HG02642 (cell line): ENCODE results near the gene MAP4K5.
"Not testable (repeated sequence)": the region's sequence is repeated elsewhere in the genome, so short reads cannot be mapped to it uniquely, and the experiment has no call there.

ENCODE experiments used
- ATAC-seq: cut with Tn5 transposase; IDR thresholded peaks from one replicate; pipeline ENCODE4 v1.9.1; 2021; ENCODE audit warnings: mild to moderate bottlenecking; ENCODE audit not compliant: unreplicated experiment, poor library complexity

Gene MAP4K5

DNA sequence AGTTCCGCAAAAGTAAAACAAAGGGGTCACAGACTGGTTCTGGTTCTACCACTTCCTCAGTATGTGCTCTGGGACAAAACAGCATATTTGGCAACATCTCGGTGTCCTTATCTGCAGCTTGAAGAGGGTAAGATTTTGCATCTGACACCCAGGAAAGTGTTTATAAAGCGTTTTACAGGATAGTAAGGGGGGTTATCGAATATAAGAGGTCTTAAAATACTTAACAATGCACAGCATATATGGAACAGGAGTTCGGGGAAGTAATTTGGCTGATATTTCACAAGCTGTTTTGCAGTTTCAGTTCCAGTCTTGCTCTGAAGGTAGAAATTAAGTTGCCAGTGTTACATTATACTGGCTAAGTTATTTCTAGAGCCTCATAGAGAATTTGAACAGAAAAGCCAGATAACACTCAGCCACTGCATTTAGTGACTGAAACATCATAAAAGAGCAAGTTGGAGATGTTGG is 904 bp upstream of the MAP4K5 start:
- ATAC-seq: no peak

DNA sequence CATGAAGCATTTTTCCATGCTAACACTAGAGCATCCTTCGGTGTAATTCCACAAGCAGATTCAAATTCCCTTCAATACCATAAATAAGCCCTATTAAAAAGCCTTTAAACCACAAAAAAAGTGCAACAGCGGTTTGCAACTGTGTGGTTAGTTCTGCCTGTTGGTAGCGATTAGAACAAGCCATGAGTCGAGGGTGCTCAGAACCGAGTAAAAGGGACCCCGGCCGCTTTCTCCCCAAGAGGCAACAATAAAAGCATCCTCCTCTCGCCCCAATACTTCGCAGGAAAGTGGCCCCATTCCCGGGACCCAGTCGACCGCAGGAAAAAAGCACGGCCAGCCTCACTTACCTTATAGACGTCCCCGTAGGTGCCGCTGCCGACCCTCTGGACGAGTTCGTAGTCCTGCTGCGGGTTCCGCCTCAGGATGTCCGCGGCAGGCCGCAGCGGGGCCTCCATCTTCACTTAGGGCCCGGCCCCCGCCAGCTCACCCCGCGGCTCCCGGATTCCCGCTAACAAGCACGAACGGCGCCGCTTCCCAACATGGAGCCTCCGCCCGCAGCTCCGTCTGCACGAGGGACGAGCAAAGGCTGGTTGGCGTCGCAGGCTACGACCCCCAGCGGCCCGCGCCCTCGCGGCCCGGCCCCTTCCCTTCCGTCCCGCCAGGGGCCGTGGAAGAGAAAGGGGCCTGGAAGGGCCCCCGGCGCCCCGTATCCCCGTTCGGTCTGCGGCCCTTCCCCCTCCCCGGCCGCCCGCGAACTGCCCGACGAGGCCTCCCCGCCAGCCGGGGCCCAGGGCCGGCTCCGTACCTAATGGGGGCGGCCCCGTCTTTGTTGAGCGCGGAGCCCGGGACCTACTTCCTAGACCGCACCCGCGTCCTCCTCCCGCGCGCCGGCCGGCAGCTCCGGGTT is 521 bp downstream of the MAP4K5 start:
- peak; percentile 51 for ATAC-seq

DNA sequence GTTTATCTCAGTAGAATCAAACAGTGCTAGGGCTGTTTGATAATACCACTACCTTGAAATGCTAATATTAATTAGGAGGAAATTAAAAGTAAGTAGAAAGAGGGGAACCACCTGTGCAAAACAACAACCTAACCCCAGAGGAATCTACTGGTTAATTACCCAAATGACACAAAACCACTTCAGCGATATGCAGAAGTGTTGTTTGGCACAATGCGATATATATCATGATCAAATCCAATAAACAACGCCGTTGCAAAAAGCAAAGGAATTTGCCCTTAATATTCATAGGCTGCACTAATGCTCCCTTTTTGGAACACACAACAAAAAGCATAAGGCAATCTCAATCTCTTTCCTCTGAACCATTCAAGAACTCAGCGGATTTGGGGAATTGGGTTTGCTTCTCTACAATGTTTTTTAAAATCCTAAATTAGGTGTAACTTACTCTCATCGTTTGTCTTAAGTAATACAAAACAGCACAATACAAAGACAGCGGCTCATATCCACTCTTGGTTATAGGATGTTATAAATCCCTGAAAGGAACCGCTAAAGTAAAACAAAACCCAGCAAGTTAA is 1.5 kb downstream of the MAP4K5 start:
- ATAC-seq: no peak

DNA sequence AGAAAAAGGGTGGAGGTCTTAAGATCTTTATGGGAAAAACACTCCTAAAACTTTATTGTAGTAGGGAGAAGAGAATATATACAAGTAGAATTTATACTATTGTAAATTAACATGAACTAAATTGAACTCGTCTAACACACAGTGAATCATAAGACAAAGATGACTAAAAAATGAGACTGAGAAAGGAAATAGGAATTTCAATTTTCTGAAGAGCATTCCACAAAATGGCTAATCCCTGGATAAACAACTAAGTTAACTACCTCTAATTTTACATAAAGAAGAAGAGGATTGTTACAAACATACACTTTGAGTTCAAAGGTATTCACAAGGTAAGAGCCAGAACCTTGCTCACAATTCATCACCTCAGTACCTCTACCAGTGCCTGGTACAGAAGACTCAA is 2.0 kb downstream of the MAP4K5 start:
- no peak for ATAC-seq

DNA sequence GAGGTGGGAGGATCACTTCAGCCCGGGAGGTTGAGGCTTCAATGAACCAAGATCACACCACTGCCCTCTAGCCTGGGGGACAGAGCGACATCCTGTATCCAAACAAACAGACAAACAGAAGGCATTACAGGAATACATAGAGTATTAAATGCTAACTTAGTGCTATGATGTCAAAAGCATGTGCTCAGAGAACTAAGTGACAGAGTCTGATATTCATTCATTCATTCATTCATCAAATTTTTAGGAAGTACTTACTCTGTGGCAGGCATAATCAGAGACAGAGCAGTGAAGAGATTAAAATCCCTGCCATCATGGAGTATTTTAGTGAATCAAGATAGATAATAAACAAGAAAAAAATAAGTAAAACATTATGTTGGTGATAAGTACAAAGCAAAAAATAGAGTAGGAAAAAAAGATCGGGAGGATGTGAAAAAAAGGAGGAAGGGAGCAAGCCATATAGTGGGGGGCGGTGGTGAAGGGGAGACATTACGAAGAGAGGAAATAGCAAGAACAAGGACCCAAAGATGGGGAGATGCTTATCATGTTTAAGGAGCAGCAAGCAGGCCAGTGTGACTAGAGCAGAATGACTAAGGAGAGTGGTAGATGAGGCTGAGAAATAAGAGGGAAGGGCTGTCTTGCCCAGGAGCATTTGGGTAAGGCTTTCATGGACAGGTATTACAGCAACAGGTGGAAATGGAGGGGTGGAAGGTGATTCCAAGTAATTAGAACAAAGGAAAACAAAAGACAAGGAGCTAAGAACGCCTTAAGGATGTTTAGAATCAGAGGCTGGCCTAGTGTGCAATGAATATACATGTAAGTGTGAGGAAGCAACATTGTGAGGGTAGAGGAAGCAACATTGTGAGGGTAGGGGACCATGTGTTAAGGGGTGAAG is 2.8 kb downstream of the MAP4K5 start:
- ATAC-seq: no peak

DNA sequence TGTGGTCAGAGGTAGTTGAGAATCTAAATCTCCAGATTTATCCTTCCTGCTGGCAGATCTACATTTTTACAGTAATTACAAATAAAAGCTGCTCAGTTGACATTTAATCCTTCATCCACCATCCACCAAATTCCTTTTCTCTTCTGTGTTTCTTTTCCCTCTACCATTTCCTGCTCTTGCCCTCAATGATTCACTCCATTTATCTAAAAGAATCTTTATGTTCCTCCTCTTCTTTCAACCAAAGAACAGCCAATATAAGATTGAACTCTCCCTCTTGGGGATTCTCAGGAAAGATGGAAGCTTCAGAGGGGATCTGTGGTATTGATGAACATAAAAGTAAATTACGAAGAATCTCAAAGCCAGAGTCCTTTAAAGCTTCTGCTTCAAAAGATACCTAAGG is 4.4 kb downstream of the MAP4K5 start:
- ATAC-seq: no peak

DNA sequence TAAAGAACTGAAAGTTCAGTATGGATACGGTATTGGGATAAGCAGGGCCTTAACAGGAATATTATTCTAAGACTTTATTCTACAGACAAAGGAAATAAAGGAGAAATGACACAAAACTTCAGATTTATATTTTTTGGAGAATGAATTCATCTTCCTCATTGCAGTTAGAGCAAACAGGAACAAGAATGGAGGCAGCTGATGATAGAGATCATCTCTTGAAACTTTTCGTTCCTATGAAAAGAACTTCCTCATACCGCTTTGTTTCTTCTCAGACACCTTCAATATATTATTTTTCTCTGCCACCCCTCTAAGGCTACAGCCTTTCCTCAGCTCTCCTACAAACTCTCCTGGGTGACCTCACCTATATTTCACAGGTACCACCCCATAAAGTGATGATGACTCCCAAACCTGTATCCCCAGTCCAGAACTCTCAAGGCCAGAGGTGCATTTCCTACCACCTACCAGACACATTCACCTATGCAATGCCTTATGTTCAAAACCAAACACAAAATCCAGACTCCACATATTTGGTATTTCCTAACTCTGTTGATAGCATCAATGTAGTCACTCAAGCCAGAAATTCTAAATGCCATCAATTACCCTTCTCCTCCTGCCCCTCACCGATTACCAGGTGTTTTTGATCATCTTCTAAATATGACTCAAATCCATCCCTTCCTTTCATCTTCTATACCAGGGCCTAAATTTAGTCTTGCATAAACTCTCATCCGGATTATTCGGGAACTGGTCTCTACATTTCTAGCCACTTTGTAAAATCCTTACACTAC is 7.4 kb downstream of the MAP4K5 start:
- no peak for ATAC-seq

DNA sequence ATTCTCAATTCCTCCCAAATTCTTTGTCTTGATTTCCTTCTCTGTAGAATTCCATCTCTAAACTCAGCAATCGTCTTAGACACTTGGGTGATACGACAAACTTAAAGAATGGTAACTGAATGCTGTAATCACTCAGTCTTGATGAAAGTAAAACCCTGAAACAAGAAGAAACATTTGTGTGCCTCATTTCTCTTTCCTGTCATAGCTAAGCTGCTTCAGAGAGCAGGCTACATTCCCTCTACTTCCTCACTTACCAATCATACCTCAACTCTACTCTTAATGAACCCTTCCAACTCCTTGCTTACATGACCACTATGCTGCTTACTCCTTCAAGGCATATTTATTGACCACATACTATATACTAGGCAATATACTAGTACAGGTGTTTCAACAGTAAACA is 8.3 kb downstream of the MAP4K5 start:
- peak; percentile 29 for ATAC-seq

DNA sequence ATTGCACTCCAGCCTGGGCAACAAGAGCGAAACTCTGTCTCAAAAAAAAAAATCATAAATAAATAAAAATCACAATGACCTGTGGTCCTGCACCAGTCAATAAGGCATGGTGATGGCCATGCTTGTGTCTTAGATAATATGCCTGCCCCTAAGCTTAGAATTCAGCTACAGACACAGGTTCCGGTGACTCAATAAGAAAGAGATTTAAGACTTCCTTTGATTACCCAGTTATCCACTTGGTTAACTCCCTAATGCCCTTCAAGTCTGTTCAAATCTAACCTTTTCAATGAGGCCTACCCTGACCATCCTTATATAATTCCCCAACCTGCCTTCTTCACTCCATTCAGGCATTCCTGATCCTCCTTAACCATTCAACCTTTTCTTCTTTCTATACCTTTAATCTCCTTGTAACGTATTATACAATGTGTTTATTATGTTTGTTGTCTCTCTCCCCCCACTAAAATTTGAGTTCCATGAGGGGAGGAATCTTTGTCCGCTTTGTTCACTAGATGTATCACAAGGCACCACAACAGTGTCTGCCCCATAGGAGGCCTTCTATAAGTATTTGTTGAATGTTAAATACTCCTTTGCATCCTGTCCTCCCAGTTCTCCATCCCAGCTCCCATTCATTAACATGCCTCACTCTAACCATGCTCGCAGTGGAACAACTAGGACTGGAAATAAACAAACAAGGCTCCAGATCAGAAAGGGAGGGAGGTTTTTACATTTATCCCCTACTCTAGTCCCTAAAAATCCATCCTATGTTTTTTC is 8.9 kb downstream of the MAP4K5 start:
- no peak for ATAC-seq

DNA sequence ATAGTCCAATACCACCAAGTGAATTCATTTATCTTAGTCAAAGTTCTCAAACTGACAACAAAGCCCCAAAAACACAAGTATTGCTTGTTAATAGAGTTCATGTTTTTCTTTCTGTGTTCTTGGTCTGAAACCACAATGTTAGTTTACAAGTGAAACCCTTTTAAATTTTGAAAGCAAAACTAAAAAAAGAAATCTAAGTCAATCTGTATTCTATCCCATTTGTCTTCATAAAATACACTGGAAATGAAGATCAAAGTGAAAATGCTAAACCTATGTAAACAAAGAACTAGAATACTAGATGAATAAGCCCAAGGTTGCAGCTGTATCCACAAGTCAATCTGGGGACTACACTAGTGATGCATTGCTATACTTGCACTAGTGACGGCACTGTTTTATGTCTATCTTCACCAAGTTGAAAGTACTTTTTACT is 10.4 kb downstream of the MAP4K5 start:
- peak; percentile 65 for ATAC-seq

DNA sequence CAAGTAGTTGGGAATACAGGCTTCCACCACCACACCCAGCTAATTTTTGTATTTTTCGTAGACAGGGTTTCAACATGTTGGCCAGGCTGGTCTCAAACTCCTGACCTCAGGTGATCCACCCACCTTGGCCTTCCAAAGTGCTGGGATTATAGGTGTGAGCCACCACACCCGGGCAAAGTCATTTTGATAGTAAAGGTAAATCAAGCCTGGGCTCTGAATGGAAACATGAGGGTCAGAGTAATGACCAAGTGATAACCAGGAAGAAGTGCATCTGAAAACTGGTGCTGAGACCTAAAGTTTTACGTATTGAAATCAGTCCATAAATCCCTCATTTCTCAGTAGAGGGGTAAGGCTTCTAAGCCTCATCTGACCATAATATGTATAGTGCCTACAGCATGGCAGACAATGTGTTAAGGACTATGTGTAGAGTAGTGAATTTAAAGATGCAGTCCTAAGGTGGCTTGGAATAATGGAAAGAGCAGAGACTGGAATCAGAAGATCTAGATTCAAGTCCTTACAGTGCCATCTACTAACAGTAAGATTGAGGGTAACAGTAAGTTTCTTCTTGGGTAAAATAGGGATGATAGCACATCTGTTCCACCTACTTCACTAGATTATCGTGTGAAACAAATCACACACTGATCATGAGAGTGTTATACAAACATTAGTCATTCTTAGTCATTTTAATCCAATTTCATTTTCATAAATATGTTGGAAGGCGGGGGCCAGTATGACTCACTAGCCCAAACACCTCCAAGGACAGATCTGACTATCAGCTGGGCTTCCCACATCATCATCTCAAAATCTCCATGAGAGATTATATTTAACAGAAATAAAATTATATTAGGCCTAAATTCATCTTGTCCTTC is 11.2 kb downstream of the MAP4K5 start:
- peak; percentile 64 for ATAC-seq

DNA sequence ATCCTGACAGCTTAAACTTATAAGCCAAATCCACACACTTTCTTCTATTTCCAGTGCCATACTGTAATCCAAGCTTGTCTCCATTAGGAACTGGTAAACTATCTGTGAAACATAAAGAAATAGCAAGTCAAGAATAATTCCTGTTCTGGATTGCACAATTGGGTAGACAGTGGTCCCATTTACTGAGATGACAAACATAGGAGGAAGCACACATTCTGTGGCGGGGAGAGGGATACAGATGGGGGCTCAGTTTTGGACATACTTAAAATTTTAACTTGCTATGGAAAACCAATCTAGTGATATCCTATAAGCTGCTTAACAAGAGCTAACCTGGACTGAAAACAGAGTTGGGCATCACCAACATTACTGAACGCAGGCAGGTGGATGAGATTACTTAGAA is 16.3 kb downstream of the MAP4K5 start:
- no peak for ATAC-seq

DNA sequence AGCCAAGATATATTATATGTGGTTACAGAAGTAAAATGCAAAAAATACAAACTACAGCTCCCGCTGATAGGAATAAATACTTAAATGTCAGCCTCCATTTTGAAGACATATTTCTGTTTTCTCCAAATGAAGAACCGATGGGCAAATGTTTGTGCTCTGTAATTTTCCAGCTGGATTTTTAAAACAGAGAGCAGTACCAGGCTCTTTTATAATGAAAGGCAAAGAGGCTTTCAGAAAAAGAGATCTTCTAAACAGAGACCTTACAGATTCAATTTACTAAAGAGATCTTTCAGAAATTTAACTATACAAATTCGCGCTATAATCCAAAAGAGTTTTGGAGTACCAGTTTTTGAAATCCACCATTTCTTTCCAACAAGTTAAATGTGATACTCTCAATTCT is 19.9 kb downstream of the MAP4K5 start:
- ATAC-seq: no peak

DNA sequence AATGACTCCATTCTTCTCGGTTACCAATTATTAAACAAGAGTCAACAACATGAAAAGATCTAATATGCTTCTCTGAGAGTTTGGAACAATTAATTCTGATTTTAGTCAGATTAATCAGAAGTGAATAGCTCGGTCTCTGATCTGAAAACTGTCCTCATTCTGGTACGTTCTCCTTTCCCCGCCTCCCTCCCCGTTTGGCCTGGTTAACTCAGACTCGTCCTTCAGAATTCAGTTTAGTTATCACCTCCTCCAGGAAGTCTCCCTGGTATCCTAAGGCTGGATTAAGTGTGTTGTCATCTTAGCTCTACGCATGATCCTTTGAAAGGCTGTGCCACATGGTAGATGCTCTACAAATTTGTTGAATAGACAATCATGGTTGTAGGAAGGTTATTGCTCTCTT is 22.2 kb downstream of the MAP4K5 start:
- no peak for ATAC-seq

DNA sequence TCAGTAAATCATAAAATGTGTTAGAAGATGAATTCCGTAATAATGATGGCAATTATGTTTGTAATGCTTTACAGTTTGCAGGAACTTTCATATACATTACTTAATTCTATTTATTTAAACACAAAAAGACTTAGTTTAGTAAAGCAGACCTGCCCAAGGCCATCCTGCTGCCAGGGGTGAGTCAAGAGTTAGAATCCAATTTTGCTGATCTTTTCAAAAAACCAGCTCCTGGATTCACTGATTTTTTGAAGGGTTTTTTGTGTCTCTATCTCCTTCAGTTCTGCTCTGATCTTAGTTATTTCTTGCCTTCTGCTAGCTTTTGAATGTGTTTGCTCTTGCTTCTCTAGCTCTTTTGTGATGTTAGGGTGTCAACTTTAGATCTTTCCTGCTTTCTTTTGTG is 25.3 kb downstream of the MAP4K5 start:
- ATAC-seq: not testable (repeated sequence)

DNA sequence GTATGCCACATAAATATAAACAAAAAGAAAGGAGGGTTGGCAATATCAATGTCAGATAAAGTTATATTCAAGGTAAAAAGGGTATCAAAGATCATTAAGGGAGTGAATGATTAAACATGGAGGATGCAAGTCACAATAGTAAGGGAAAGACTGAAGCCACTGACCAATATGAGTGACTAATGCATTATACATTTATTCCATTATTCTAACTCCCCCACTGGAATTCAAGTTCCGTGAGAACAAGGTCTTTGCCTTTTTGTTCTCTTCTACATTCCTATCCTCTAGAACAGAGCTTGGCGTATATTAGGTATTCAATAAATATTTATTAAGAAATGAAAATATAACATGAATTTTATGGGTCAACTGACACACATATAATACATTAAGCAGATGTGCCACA is 30.7 kb downstream of the MAP4K5 start:
- ATAC-seq: no peak

DNA sequence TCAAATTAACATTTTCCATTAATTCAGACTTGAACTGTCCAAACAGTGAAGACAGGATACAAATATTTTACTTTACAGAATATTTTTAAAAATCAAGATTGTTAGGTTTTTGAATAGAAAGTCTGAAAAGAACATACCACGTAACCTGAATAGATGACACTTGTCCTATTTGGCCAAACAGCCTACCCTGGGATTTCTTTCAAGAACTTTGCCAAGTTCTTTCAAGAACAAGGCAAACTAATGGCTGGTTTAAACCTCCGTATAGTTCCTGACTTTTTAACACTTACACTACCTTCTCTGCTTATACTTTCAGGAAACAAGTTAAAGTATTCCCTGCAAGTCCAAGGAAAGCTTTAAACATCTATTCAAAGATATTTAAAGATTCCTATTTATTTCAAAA is 35.0 kb downstream of the MAP4K5 start:
- ATAC-seq: no peak

DNA sequence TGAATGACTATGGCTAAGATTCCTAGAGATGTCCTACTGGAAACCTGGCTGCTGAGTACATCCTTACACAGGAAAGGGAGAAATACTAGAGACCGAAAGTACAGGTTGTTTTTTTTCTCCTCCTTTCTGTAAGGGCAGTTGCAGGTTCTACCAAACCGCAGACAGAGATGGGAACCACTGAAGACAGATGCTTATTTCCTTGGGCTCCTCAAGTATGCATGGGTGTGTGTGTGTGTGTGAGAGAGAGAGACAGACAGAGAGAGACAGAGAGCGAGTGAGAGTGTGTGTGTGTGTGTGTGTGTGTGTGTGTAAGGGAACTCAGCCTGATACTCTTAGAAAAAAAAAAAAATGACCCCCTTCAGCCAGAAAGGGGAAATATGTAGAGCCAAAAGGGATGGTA is 42.5 kb downstream of the MAP4K5 start:
- no peak for ATAC-seq
